A549 (cell line): Measurements from ENCODE around the gene TBC1D4.

ENCODE experiments used
- BCL3 ChIP-seq: fragments of >200 bp; sonication (Bioruptor Twin); formaldehyde crosslinking; IDR thresholded peaks from 3 replicates; pipeline ENCODE4 v1.6.1; 2016
- ELK1 ChIP-seq: fragments of 150-350 bp; IDR thresholded peaks from 2 replicates; pipeline ENCODE4 v1.6.1; 2014; ENCODE audit warnings: low read depth, mild to moderate bottlenecking, low read length
- MAFK ChIP-seq: fragments of 450-650 bp; IDR thresholded peaks from 2 replicates; pipeline ENCODE4 v1.6.1; 2014; ENCODE audit not compliant: partially characterized antibody
- POLR2A ChIP-seq: IDR thresholded peaks from 2 replicates; pipeline ENCODE4 v1.6.1; 2012; ENCODE audit warnings: mild to moderate bottlenecking, low read length
- USF2 ChIP-seq: fragments of 450-650 bp; IDR thresholded peaks from 2 replicates; pipeline ENCODE4 v1.6.1; 2014; ENCODE audit warnings: antibody characterized with exemption
- TF ChIP-seq, protein P1 (sequence below): fragments of >200 bp; sonication (Bioruptor Twin); formaldehyde crosslinking; IDR thresholded peaks from 3 replicates; pipeline ENCODE4 v1.5.1; 2016
- TF ChIP-seq, protein P2 (sequence below): fragments of 200-600 bp; sonication (generic); IDR thresholded peaks from 2 replicates; pipeline ENCODE4 v1.6.1; 2016; ENCODE audit warnings: antibody characterized with exemption, mild to moderate bottlenecking, moderate library complexity

GRCh38 chr13:75339635-75340374 lies 142.2 kb downstream of the TBC1D4 start:
- TF ChIP-seq USF2 (no peak), POLR2A (no peak), BCL3 (no peak), ELK1 (no peak), MAFK (no peak)
- TF ChIP-seq, protein P1, sequence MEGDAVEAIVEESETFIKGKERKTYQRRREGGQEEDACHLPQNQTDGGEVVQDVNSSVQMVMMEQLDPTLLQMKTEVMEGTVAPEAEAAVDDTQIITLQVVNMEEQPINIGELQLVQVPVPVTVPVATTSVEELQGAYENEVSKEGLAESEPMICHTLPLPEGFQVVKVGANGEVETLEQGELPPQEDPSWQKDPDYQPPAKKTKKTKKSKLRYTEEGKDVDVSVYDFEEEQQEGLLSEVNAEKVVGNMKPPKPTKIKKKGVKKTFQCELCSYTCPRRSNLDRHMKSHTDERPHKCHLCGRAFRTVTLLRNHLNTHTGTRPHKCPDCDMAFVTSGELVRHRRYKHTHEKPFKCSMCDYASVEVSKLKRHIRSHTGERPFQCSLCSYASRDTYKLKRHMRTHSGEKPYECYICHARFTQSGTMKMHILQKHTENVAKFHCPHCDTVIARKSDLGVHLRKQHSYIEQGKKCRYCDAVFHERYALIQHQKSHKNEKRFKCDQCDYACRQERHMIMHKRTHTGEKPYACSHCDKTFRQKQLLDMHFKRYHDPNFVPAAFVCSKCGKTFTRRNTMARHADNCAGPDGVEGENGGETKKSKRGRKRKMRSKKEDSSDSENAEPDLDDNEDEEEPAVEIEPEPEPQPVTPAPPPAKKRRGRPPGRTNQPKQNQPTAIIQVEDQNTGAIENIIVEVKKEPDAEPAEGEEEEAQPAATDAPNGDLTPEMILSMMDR: no peak
- TF ChIP-seq, protein P2, sequence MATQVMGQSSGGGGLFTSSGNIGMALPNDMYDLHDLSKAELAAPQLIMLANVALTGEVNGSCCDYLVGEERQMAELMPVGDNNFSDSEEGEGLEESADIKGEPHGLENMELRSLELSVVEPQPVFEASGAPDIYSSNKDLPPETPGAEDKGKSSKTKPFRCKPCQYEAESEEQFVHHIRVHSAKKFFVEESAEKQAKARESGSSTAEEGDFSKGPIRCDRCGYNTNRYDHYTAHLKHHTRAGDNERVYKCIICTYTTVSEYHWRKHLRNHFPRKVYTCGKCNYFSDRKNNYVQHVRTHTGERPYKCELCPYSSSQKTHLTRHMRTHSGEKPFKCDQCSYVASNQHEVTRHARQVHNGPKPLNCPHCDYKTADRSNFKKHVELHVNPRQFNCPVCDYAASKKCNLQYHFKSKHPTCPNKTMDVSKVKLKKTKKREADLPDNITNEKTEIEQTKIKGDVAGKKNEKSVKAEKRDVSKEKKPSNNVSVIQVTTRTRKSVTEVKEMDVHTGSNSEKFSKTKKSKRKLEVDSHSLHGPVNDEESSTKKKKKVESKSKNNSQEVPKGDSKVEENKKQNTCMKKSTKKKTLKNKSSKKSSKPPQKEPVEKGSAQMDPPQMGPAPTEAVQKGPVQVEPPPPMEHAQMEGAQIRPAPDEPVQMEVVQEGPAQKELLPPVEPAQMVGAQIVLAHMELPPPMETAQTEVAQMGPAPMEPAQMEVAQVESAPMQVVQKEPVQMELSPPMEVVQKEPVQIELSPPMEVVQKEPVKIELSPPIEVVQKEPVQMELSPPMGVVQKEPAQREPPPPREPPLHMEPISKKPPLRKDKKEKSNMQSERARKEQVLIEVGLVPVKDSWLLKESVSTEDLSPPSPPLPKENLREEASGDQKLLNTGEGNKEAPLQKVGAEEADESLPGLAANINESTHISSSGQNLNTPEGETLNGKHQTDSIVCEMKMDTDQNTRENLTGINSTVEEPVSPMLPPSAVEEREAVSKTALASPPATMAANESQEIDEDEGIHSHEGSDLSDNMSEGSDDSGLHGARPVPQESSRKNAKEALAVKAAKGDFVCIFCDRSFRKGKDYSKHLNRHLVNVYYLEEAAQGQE: no peak
